Neural progenitor cell (in vitro differentiated cells): ENCODE measurements around the gene SPINK1. TPM values are rescaled to one million over a fixed set of nuclear protein-coding genes. Genes with fewer than 3 reads are reported as not detected.

Experiments used
- DNase-seq: peaks from one replicate; pipeline ENCODE4 v3.0.0-alpha.2; 2016; ENCODE audit warnings: low spot score
- H2AFZ ChIP-seq: fragments of 200-600 bp; sonication (generic); replicated peaks from 2 replicates; pipeline ENCODE4 v1.6.1; 2016; ENCODE audit warnings: antibody characterized with exemption
- H3F3A ChIP-seq: fragments of 200-600 bp; sonication (generic); 2 replicates; pipeline ENCODE4 v1.6.1; 2016; ENCODE audit warnings: antibody characterized with exemption, low read depth
- H3K27ac ChIP-seq: fragments of 200-600 bp; sonication (generic); 2 replicates; pipeline ENCODE4 v1.5.1; 2016; ENCODE audit warnings: mild to moderate bottlenecking
- H3K27me3 ChIP-seq: fragments of 200-600 bp; sonication (generic); 2 replicates; pipeline ENCODE4 v1.6.1; 2016; ENCODE audit warnings: mild to moderate bottlenecking, moderate library complexity
- H3K36me3 ChIP-seq: fragments of 200-600 bp; sonication (generic); 2 replicates; pipeline ENCODE4 v1.5.1; 2016
- H3K4me1 ChIP-seq: fragments of 200-600 bp; sonication (generic); 2 replicates; pipeline ENCODE4 v1.6.1; 2016; ENCODE audit warnings: mixed run types
- H3K4me2 ChIP-seq: fragments of 200-600 bp; sonication (generic); 2 replicates; pipeline ENCODE4 v1.6.1; 2016
- H3K4me3 ChIP-seq: fragments of 200-600 bp; sonication (generic); 2 replicates; pipeline ENCODE4 v1.5.1; 2016
- H3K79me2 ChIP-seq: fragments of 200-600 bp; sonication (generic); 2 replicates; pipeline ENCODE4 v1.6.1; 2016; ENCODE audit warnings: low read depth
- H3K9ac ChIP-seq: fragments of 200-600 bp; sonication (generic); 2 replicates; pipeline ENCODE4 v1.6.1; 2016
- H3K9me3 ChIP-seq: fragments of 200-600 bp; sonication (generic); 2 replicates; pipeline ENCODE4 v1.5.1; 2016; ENCODE audit warnings: low read depth
- H4K20me1 ChIP-seq: fragments of 200-600 bp; sonication (generic); 2 replicates; pipeline ENCODE4 v1.6.1; 2016; ENCODE audit warnings: low read depth
- H3K27ac Mint-ChIP-seq: 3 replicates; pipeline ENCODE4 v1.8.0; 2021; ENCODE audit warnings: mixed read lengths
- H3K27me3 Mint-ChIP-seq: 2 replicates; pipeline ENCODE4 v1.8.0; 2022; ENCODE audit warnings: low read depth, mild to moderate bottlenecking, inconsistent platforms, moderate library complexity, mixed read lengths; ENCODE audit not compliant: insufficient read depth
- H3K36me3 Mint-ChIP-seq: 3 replicates; pipeline ENCODE4 v1.8.0; 2021; ENCODE audit warnings: mixed read lengths
- H3K4me1 Mint-ChIP-seq: 3 replicates; pipeline ENCODE4 v1.8.0; 2021; ENCODE audit warnings: mixed read lengths
- H3K4me3 Mint-ChIP-seq: 3 replicates; pipeline ENCODE4 v1.8.0; 2021; ENCODE audit warnings: mild to moderate bottlenecking, moderate library complexity, mixed read lengths
- H3K9me3 Mint-ChIP-seq: 3 replicates; pipeline ENCODE4 v1.8.0; 2020; ENCODE audit warnings: mixed read lengths
- EZH2 ChIP-seq: fragments of 200-600 bp; sonication (generic); IDR thresholded peaks from 2 replicates; pipeline ENCODE4 v1.6.1; 2017; ENCODE audit warnings: antibody characterized with exemption, mild to moderate bottlenecking, moderate library complexity
- EZH2phosphoT487 ChIP-seq: fragments of 200-600 bp; sonication (generic); IDR thresholded peaks from 2 replicates; pipeline ENCODE4 v1.6.1; 2017; ENCODE audit warnings: antibody characterized with exemption
- total RNA-seq: library from RNA; depleted of rRNA; stranded (reverse); fragments of >200 nt; gene quantifications from 2 replicates; pipeline ENCODE4 v1.2.3, GENCODE V29; 2015; ENCODE audit warnings: low replicate concordance
- TF ChIP-seq, protein P1 (sequence below): fragments of 200-600 bp; sonication (generic); IDR thresholded peaks from 2 replicates; pipeline ENCODE4 v1.5.1; 2017; ENCODE audit warnings: antibody characterized with exemption, mild to moderate bottlenecking

Gene SPINK1
- total RNA-seq, 1 donor from 2014 or later: not detected

DNA sequence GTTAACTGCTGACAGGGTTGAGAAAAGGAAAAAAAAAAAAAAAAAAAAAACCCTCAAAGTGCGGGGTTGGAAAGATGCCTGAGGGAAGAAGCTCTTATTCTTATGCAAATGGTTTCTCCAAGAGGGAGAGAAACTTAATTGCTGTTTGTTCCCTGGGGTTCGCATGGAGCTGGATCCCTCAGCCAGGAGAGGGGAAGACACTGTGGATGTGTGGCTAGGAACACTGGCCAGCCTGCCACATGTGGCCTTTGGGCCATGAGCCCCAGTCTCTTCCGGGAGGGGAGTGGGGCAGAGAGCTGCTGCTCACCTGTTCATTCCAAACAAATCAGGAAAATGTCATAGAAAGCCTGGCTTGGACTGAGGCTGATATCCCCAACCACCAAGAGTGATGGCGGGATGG lies 37.6 kb upstream of the SPINK1 start:
- peak overlapping the region; percentile 1 for H3K4me3 ChIP-seq
- TF ChIP-seq EZH2phosphoT487: no peak
- no peak for TF ChIP-seq EZH2
- TF ChIP-seq, protein P1, sequence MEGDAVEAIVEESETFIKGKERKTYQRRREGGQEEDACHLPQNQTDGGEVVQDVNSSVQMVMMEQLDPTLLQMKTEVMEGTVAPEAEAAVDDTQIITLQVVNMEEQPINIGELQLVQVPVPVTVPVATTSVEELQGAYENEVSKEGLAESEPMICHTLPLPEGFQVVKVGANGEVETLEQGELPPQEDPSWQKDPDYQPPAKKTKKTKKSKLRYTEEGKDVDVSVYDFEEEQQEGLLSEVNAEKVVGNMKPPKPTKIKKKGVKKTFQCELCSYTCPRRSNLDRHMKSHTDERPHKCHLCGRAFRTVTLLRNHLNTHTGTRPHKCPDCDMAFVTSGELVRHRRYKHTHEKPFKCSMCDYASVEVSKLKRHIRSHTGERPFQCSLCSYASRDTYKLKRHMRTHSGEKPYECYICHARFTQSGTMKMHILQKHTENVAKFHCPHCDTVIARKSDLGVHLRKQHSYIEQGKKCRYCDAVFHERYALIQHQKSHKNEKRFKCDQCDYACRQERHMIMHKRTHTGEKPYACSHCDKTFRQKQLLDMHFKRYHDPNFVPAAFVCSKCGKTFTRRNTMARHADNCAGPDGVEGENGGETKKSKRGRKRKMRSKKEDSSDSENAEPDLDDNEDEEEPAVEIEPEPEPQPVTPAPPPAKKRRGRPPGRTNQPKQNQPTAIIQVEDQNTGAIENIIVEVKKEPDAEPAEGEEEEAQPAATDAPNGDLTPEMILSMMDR: no peak
- peak overlapping the region; percentile 24 for H3K27ac Mint-ChIP-seq
- H3K27ac ChIP-seq: no peak overlapping the region
- no peak overlapping the region for H3K4me3 Mint-ChIP-seq
- peak overlapping the region; percentile 39 for H3K4me2 ChIP-seq
- peaks cover 11% of the 10 kb centered on the region for H3F3A ChIP-seq
- H2AFZ ChIP-seq: no peak overlapping the region
- H3K9me3 Mint-ChIP-seq: peaks cover 13% of the 10 kb centered on the region
- peaks cover 4% of the 10 kb centered on the region for H3K27me3 Mint-ChIP-seq
- no peaks in the 10 kb centered on the region for H3K9me3 ChIP-seq
- H3K9ac ChIP-seq: no peak overlapping the region
- H3K36me3 ChIP-seq: no peaks in the 10 kb centered on the region
- H4K20me1 ChIP-seq: no peaks in the 10 kb centered on the region
- H3K4me1 ChIP-seq: peaks cover 22% of the 10 kb centered on the region
- H3K4me1 Mint-ChIP-seq: peaks cover 28% of the 10 kb centered on the region
- H3K36me3 Mint-ChIP-seq: no peaks in the 10 kb centered on the region
- H3K79me2 ChIP-seq: no peaks in the 10 kb centered on the region
- DNase-seq: peak; percentile 60
- H3K27me3 ChIP-seq: peaks cover 43% of the 10 kb centered on the region

DNA sequence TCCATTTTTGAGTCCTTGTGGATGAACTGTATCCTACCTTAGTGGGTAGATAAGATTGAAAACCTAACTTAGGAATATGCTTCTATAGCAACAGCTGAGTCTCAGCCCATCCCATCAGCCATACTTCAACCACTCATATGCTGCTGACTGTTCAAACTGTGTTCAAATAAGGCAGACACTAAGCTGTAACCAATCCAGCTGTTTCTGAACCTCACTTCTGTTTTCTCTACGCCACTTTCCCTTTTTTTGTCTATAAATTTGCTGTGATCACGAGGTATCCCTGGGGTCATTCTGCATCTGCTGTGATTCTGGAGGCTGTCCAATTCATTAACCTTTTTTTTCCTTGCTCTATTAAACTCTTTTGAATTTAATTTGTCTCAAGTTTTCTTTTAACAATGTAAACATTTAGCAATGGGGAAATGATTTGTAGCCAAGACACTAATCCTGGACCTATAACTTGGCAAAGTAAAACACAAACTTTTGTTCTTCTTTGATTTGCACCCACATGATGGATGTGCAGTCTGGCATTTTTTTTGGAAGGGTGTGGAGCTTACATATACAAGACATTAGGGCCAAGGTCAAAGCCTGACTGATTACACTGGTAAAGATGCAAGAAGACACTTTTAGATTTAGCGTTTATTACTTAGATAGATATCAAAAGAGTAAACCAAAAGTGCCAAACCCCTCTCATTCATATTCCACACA lies 32.1 kb upstream of the SPINK1 start:
- Histone ChIP-seq H3K27ac (no peak overlapping the region), H3K27me3 (no peaks in the 10 kb centered on the region), H2AFZ (no peak overlapping the region), H3K4me1 (peaks cover 11% of the 10 kb centered on the region), H3K79me2 (no peaks in the 10 kb centered on the region), H3F3A (no peaks in the 10 kb centered on the region), H3K4me2 (no peak overlapping the region), H4K20me1 (no peaks in the 10 kb centered on the region), H3K9ac (no peak overlapping the region), H3K36me3 (no peaks in the 10 kb centered on the region), H3K9me3 (no peaks in the 10 kb centered on the region), H3K4me3 (no peak overlapping the region)
- no peak for DNase-seq
- no peaks in the 10 kb centered on the region for H3K27me3 Mint-ChIP-seq
- TF ChIP-seq, protein P1: no peak
- TF ChIP-seq EZH2 (no peak), EZH2phosphoT487 (no peak)
- no peak overlapping the region for H3K4me3 Mint-ChIP-seq
- no peaks in the 10 kb centered on the region for H3K36me3 Mint-ChIP-seq
- H3K27ac Mint-ChIP-seq: no peak overlapping the region
- H3K9me3 Mint-ChIP-seq: no peaks in the 10 kb centered on the region
- peaks cover 4% of the 10 kb centered on the region for H3K4me1 Mint-ChIP-seq

DNA sequence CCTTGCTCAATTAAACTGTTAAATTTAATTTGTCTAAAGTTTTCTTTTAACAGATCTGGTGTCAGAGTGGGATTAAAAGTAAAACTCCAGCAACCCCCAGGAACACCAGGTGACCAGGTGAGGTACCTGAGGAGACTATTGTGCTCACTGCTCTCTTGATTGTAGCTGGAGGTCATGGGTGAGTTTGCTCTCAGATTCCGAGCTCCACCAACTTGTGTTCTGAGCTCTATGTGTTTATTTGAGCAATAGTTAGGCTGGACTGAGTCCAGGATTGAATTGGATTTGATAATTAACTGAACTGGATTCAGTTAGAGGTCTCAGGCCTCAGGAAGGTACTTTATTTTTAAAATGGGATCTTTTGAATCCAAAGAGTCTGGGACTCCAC lies 29.2 kb upstream of the SPINK1 start:
- no peak for DNase-seq
- Histone ChIP-seq H3K36me3 (no peaks in the 10 kb centered on the region), H3K9ac (no peak overlapping the region), H3K27ac (no peak overlapping the region), H3K4me2 (no peak overlapping the region), H3K27me3 (no peaks in the 10 kb centered on the region), H3K4me3 (no peak overlapping the region), H3K4me1 (peaks cover 8% of the 10 kb centered on the region), H3K79me2 (no peaks in the 10 kb centered on the region), H4K20me1 (no peaks in the 10 kb centered on the region), H3K9me3 (no peaks in the 10 kb centered on the region), H3F3A (no peaks in the 10 kb centered on the region), H2AFZ (no peak overlapping the region)
- Mint-ChIP-seq H3K4me1 (no peaks in the 10 kb centered on the region), H3K27ac (no peak overlapping the region), H3K27me3 (no peaks in the 10 kb centered on the region), H3K36me3 (no peaks in the 10 kb centered on the region), H3K9me3 (no peaks in the 10 kb centered on the region), H3K4me3 (no peak overlapping the region)
- TF ChIP-seq EZH2phosphoT487: no peak
- TF ChIP-seq EZH2: no peak
- TF ChIP-seq, protein P1: no peak
